ENCODE results near the gene CCDC150.

The CCDC150 gene

DNA sequence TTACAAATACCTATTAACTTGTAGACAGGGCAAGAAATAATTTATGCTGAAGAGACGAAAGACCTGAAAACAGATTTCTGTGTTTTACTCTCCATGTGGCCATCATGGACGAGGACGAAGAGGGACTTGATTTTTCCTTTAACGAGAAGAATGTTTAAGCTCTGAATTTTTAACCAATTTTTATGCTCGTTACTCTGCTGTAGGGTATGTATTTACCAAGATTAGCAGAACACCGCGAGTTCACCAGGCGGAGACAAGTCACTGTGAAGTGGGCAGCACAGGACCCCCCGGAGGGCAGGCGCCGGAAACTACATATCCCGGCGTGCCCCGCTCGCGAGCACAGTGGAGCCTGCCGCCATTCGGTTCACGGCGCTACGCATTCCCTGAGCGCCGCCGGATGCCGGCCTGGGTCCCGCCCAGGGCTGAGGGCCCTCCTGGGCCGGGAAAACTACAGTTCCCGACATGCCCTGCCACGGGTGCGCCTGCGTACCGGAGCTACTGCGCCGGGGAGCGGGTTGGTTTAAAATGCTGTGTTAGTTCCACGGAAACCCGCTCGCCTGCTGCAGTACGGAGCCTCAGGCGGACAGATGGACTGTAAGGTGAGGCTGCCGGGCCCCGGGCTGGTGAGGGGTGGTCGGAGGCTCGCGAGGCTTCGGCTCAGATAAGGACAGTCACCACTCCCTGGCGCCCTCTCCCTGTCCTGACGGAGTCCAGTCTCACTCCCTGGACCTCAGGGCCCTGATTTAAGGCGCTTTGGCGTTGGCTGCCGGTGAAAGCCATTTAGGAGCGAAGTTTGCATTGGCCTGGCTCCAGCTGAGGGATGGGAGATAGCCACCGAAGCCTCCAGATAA is at the start of gene CCDC150:
TSS of gene CCDC150 (plus strand) at position 536 of the 851 bp plus-strand sequence. CDS start at position 588, 52 bp downstream.
- Histone ChIP-seq H3K4me1 (ENCODE audit: control insufficient read depth, insufficient read depth, low read length) (peaks cover 4% of the 10 kb centered on the region), H3K4me3 (ENCODE audit: low read length) (peak within 1 kb of the TSS; percentile 90), H3K27me3 (replicated peaks; ENCODE audit: control insufficient read depth, insufficient read depth, low read length) (no peaks in the 10 kb centered on the region), H3K9ac (ENCODE audit: low read length) (peak within 1 kb of the TSS; percentile 74), H3K36me3 (ENCODE audit: control insufficient read depth, insufficient read depth, low read length, severe bottlenecking) (no peaks in the 10 kb centered on the region), H3K9me3 (ENCODE audit: control insufficient read depth, low read length) (no peaks in the 10 kb centered on the region)
- DNase-seq (ENCODE audit: low read depth) = peak; percentile 98

DNA sequence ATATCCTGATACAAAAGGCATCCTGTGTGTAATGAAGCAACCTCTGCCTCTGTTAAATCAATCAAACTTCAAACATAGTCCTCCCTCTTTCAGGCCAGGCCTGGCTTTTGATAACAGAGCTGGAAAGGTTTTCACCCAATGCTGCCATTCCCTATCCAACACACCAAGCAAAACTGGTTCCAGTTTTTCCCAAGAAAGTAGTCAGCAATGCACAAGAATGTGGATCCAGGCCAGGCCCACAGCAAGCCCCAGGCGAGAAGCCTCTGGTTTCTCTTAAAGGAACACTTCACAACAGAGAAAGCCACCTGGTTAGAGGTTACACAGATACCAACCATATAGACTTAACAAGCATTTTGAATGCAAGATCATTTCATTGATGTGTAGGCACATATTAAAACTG is 49.2 kb upstream of the CCDC150 start:
- Histone ChIP-seq H3K4me1 (ENCODE audit: control insufficient read depth, insufficient read depth, low read length) (peaks cover 6% of the 10 kb centered on the region), H3K9me3 (ENCODE audit: control insufficient read depth, low read length) (no peaks in the 10 kb centered on the region), H3K36me3 (ENCODE audit: control insufficient read depth, insufficient read depth, low read length, severe bottlenecking) (no peaks in the 10 kb centered on the region), H3K4me3 (ENCODE audit: low read length) (no peak overlapping the region), H3K9ac (ENCODE audit: low read length) (no peak overlapping the region), H3K27me3 (replicated peaks; ENCODE audit: control insufficient read depth, insufficient read depth, low read length) (peaks cover 6% of the 10 kb centered on the region)
- DNase-seq (ENCODE audit: low read depth) = peak; percentile 68

DNA sequence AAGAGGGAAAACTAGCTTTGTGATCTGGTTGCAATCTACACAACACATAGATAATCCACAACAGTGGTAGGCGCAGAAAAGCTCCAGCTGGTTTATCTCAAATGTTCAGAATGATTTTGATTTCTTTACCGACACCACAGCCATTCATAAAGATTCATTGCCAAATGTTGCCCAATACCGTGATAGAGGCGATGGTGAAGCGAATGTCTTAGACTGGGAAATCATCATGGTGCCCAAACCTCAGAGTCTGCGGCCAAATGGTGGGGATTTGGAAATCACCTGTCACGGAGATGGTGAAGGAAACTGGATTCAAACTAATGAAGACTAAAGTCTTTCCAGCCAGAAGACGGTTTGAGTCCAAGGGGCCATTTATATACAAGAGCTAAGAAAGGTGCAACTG is 48.5 kb upstream of the CCDC150 start:
- peaks cover 6% of the 10 kb centered on the region for H3K4me1 ChIP-seq (ENCODE audit: control insufficient read depth, insufficient read depth, low read length)
- no peak for DNase-seq (ENCODE audit: low read depth)
- H3K36me3 ChIP-seq (ENCODE audit: control insufficient read depth, insufficient read depth, low read length, severe bottlenecking) = no peaks in the 10 kb centered on the region
- H3K9ac ChIP-seq (ENCODE audit: low read length) = no peak overlapping the region
- H3K27me3 ChIP-seq (replicated peaks; ENCODE audit: control insufficient read depth, insufficient read depth, low read length) = peaks cover 6% of the 10 kb centered on the region
- no peak overlapping the region for H3K4me3 ChIP-seq (ENCODE audit: low read length)
- H3K9me3 ChIP-seq (ENCODE audit: control insufficient read depth, low read length) = no peaks in the 10 kb centered on the region

DNA sequence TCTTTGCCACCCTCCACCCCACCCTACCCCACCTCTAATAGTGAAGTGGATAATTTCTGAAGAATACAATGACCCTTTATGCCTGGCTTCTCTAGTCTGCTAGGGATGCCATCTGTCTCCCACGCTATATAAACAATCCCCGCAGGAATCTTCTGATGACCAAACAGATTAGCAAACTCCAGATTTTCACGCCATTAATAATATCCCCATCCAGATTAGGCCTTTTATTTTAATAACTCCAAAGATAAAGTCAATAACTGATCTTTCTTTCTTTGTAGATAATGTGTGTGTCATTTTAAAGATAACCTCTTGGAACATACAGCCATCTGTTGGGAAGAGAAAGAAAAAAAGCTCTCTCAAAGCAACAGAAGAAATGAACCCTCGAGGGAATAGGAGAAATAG is 47.9 kb upstream of the CCDC150 start:
- no peak overlapping the region for H3K4me3 ChIP-seq (ENCODE audit: low read length)
- DNase-seq (ENCODE audit: low read depth) = no peak
- H3K27me3 ChIP-seq (replicated peaks; ENCODE audit: control insufficient read depth, insufficient read depth, low read length) = peaks cover 6% of the 10 kb centered on the region
- H3K9ac ChIP-seq (ENCODE audit: low read length) = no peak overlapping the region
- peaks cover 6% of the 10 kb centered on the region for H3K4me1 ChIP-seq (ENCODE audit: control insufficient read depth, insufficient read depth, low read length)
- H3K9me3 ChIP-seq (ENCODE audit: control insufficient read depth, low read length) = no peaks in the 10 kb centered on the region
- H3K36me3 ChIP-seq (ENCODE audit: control insufficient read depth, insufficient read depth, low read length, severe bottlenecking) = no peaks in the 10 kb centered on the region

DNA sequence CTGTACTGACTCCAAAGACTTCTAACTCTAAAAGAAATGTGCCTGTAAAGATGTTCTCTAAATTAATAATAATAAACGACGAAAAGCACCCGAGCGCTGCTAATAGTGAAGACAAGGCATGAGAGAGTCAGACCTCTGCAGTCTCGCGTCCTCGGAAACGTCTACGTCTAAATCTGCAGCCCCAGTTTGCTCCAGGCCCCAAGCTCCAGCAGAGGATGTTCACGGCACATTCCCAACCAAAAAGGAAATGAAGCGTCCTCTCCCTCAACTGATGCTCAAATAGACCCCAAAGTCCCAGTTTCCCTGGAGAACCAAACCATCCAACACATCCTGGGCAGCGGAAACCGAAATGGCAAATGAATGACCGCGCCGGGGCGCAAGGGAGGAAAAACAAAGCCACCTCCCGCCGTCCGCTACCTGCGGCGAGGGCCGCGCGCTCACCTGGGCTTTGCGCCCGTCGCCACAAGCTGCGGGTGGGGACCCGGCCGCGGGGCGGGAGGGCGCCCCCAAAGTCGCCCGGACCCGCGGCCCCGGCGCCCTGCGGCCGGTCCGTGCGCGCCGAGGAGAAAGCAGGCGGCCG is 47.1 kb upstream of the CCDC150 start:
- no peaks in the 10 kb centered on the region for H3K36me3 ChIP-seq (ENCODE audit: control insufficient read depth, insufficient read depth, low read length, severe bottlenecking)
- H3K4me3 ChIP-seq (ENCODE audit: low read length) = peak overlapping the region; percentile 81
- DNase-seq (ENCODE audit: low read depth) = peak; percentile 74
- no peaks in the 10 kb centered on the region for H3K9me3 ChIP-seq (ENCODE audit: control insufficient read depth, low read length)
- peak overlapping the region; percentile 75 for H3K9ac ChIP-seq (ENCODE audit: low read length)
- H3K27me3 ChIP-seq (replicated peaks; ENCODE audit: control insufficient read depth, insufficient read depth, low read length) = peaks cover 6% of the 10 kb centered on the region
- H3K4me1 ChIP-seq (ENCODE audit: control insufficient read depth, insufficient read depth, low read length) = peaks cover 3% of the 10 kb centered on the region

DNA sequence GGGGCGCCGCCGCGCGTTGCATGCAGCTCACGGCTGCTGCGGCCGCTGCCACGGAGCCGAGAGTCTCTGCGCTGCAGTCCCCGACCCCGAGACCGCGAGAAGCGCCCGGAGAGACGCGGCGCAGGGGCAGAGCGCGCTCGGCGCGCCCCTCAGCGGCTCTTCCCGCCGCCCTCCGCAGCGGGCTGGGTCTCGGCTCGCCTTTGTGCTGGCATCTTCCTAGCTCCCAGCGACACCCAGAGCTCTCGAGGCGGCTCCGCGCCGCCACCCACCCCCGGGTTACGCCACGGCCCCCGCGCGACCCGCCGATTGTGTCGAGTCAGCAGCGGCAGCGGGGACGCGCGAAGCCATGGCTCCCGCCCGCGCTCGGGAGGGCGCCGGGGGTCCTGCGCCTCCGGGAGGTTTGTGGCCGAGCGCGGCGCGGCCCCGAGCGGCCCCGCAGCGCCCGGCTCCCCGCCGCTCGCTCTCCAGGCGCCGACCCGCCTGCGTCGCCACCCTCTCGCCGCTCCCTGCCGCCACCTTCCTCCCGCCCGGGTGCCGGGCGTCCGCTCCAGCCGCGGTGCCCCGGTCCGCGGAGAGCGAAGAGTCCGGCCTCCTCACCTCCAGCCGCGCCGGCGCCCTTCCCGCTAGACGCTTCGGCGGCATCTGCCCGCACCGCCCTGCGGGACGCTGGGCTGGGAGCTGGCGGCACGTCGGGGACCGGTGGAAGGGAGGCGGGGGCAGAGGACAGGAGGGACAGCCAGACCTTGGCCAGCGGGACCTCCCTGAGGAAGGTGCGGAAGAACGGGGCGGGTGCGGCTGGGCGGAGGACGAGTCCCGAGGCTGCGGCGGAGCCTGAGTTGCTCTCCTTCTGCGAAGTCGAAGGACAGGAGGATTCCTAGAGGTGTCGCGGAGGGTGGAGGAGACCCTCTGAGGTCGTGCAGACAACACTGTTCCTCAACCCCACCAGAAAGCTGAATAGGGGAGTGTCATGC is 46.3 kb upstream of the CCDC150 start, which contains the start of gene HECW2:
TSS of gene HECW2 (minus strand) at position 644 of the 971 bp plus-strand sequence.
- peaks cover 6% of the 10 kb centered on the region for H3K27me3 ChIP-seq (replicated peaks; ENCODE audit: control insufficient read depth, insufficient read depth, low read length)

DNA sequence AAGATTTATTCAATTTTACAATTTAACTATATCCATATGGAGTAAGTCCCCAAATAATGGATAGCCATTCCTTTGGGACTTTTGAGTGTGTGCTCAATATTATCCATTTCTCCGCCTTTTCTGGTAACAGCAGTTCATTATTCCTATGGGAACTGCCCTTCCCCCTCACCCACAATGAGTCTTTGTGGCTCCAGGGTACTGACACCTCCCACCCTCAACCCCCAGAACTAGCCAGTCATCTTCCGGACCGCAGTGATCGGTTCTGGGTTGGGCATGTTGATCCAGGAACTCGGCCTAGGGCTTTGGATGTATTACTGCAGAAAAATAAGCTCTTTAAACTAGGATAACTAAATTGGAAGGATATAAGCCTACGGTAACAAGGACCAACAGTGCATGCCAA is 45.4 kb upstream of the CCDC150 start:
- Histone ChIP-seq H3K4me1 (ENCODE audit: control insufficient read depth, insufficient read depth, low read length) (peaks cover 3% of the 10 kb centered on the region), H3K4me3 (ENCODE audit: low read length) (no peak overlapping the region), H3K27me3 (replicated peaks; ENCODE audit: control insufficient read depth, insufficient read depth, low read length) (peaks cover 6% of the 10 kb centered on the region), H3K9me3 (ENCODE audit: control insufficient read depth, low read length) (no peaks in the 10 kb centered on the region), H3K36me3 (ENCODE audit: control insufficient read depth, insufficient read depth, low read length, severe bottlenecking) (no peaks in the 10 kb centered on the region), H3K9ac (ENCODE audit: low read length) (no peak overlapping the region)
- no peak for DNase-seq (ENCODE audit: low read depth)

More for the DNA sequence above, 46.3 kb upstream of the CCDC150 start, which contains the start of gene HECW2:
- H3K36me3 ChIP-seq (ENCODE audit: control insufficient read depth, insufficient read depth, low read length, severe bottlenecking) = no peaks in the 10 kb centered on the region
- DNase-seq (ENCODE audit: low read depth) = peak; percentile 84
- H3K9me3 ChIP-seq (ENCODE audit: control insufficient read depth, low read length) = no peaks in the 10 kb centered on the region
- peak within 1 kb of the TSS; percentile 75 for H3K9ac ChIP-seq (ENCODE audit: low read length)
- H3K4me3 ChIP-seq (ENCODE audit: low read length) = peak within 1 kb of the TSS; percentile 81
- H3K4me1 ChIP-seq (ENCODE audit: control insufficient read depth, insufficient read depth, low read length) = peaks cover 3% of the 10 kb centered on the region

DNA sequence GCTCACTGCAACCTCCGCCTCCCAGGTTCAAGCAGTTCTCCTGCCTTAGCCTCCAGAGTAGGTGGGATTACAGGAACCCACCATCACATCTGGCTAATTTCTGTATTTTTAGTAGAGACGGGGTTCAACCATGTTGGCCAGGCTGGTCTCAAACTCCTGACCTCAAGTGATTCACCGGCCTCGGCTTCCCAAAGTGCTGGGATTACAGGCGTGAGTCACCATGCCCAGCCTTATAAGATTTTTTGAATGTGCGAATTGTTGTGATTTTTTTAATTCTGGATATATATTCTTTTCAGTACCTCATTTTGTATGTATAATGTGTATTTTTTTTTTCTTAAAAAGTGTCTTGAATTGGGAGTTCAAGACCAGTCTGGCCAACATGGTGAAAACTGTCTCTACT is 42.0 kb upstream of the CCDC150 start:
- no peak overlapping the region for H3K9ac ChIP-seq (ENCODE audit: low read length)
- DNase-seq (ENCODE audit: low read depth) = no peak
- no peak overlapping the region for H3K4me3 ChIP-seq (ENCODE audit: low read length)
- H3K4me1 ChIP-seq (ENCODE audit: control insufficient read depth, insufficient read depth, low read length) = peaks cover 3% of the 10 kb centered on the region
- H3K27me3 ChIP-seq (replicated peaks; ENCODE audit: control insufficient read depth, insufficient read depth, low read length) = peaks cover 6% of the 10 kb centered on the region
- no peaks in the 10 kb centered on the region for H3K36me3 ChIP-seq (ENCODE audit: control insufficient read depth, insufficient read depth, low read length, severe bottlenecking)
- H3K9me3 ChIP-seq (ENCODE audit: control insufficient read depth, low read length) = no peaks in the 10 kb centered on the region

DNA sequence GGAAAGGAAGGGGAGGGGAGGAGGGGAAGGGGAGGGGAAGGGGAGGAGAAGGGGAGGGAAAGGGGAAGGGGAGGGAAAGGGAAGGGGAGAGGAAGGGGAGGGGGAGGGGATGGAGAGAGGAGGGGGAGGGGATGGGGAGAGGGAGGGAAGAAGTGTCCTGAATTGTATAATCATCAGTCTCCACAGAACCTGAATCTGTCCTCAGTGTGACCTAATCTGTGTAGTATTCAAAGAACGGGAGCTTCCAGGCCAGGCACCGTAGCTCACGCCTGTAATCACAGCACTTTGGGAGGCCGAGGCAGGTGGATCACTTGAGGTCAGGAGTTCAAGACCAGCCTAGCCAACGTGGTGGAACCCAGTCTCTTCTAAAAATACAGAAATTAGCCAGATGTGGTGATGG is 41.1 kb upstream of the CCDC150 start:
- H3K9ac ChIP-seq (ENCODE audit: low read length) = no peak overlapping the region
- H3K4me3 ChIP-seq (ENCODE audit: low read length) = no peak overlapping the region
- H3K27me3 ChIP-seq (replicated peaks; ENCODE audit: control insufficient read depth, insufficient read depth, low read length) = peaks cover 6% of the 10 kb centered on the region
- no peaks in the 10 kb centered on the region for H3K9me3 ChIP-seq (ENCODE audit: control insufficient read depth, low read length)
- H3K4me1 ChIP-seq (ENCODE audit: control insufficient read depth, insufficient read depth, low read length) = peaks cover 3% of the 10 kb centered on the region
- no peak for DNase-seq (ENCODE audit: low read depth)
- no peaks in the 10 kb centered on the region for H3K36me3 ChIP-seq (ENCODE audit: control insufficient read depth, insufficient read depth, low read length, severe bottlenecking)

DNA sequence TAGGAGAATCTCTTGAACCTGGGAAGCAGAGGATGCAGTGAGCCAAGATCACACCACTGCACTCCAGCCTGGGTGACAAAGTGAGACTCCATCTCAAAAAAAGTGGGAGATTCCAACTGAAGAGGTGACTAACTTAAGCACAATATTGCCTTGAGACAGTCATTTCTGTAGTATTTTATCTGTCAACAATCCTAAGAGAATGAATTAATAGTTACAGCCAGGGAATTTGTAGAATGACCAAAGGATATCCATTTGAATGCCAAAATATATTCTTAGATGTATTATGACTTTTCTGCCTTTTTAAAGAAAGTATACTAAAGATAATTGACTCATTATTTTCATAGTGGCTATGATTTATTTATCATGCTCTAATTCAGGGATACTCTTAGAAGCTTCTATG is 40.7 kb upstream of the CCDC150 start:
- H3K27me3 ChIP-seq (replicated peaks; ENCODE audit: control insufficient read depth, insufficient read depth, low read length) = peaks cover 6% of the 10 kb centered on the region
- no peaks in the 10 kb centered on the region for H3K36me3 ChIP-seq (ENCODE audit: control insufficient read depth, insufficient read depth, low read length, severe bottlenecking)
- no peak for DNase-seq (ENCODE audit: low read depth)
- no peak overlapping the region for H3K4me3 ChIP-seq (ENCODE audit: low read length)
- H3K9ac ChIP-seq (ENCODE audit: low read length) = no peak overlapping the region
- no peaks in the 10 kb centered on the region for H3K4me1 ChIP-seq (ENCODE audit: control insufficient read depth, insufficient read depth, low read length)
- H3K9me3 ChIP-seq (ENCODE audit: control insufficient read depth, low read length) = no peaks in the 10 kb centered on the region

All from adipocyte (in vitro differentiated cells).